EL (cell line): ENCODE data around the gene PFN3.

Experiments used
- DNase-seq: peaks from one replicate; pipeline ENCODE4 v3.0.0-alpha.2; 2016

Gene PFN3

GRCh38 chr5:177399997-177400868, at the start of gene PFN3:
Gene PFN3 (minus strand): TSS chr5:177400661. CDS start chr5:177400576, 85 bp downstream.
- DNase-seq, result peak; percentile 22

- no peak for DNase-seq
Measured at GRCh38 chr5:177449140-177450061, 48.9 kb upstream of the PFN3 start.

- no peak for DNase-seq
Measured at GRCh38 chr5:177448244-177448950, 47.9 kb upstream of the PFN3 start.

GRCh38 chr5:177447611-177448243, 47.3 kb upstream of the PFN3 start:
- DNase-seq, result peak; percentile 96

- peak; percentile 61 for DNase-seq
Measured at GRCh38 chr5:177447066-177447610, 46.7 kb upstream of the PFN3 start.

GRCh38 chr5:177446200-177447065, 46.0 kb upstream of the PFN3 start, which contains the start of gene PRR7:
Gene PRR7 (plus strand): TSS chr5:177446814. CDS start chr5:177455068, 8,254 bp downstream.
- peak; percentile 73 for DNase-seq

- no peak for DNase-seq
Measured at GRCh38 chr5:177445917-177446199, 45.4 kb upstream of the PFN3 start.

- DNase-seq, result no peak
Measured at GRCh38 chr5:177445052-177445916, 44.8 kb upstream of the PFN3 start.

- DNase-seq, result no peak
Measured at GRCh38 chr5:177444106-177445051, 43.9 kb upstream of the PFN3 start.

GRCh38 chr5:177443144-177443983, 42.9 kb upstream of the PFN3 start:
- no peak for DNase-seq

- no peak for DNase-seq
Measured at GRCh38 chr5:177442066-177442826, 41.8 kb upstream of the PFN3 start.

- no peak for DNase-seq
Measured at GRCh38 chr5:177440990-177441780, 40.7 kb upstream of the PFN3 start.

- no peak for DNase-seq
Measured at GRCh38 chr5:177440211-177440989, 39.9 kb upstream of the PFN3 start.

- DNase-seq, result no peak
Measured at GRCh38 chr5:177439518-177440053, 39.1 kb upstream of the PFN3 start.

GRCh38 chr5:177438468-177438867, 38.0 kb upstream of the PFN3 start:
- no peak for DNase-seq
